Measurements from ENCODE around the gene STEAP2.
A peak's percentile ranks its signal among the peaks of the same experiment; 100 is the strongest.
"Not testable (repeated sequence)": the region's sequence is repeated elsewhere in the genome, so short reads cannot be mapped to it uniquely, and the experiment has no call there.

STEAP2 gene

GRCh38 chr7:90238583-90238982, 27.0 kb downstream of the STEAP2 start:
- no peak for DNase-seq

- DNase-seq = no peak
These were observed 27.5 kb downstream of the STEAP2 start for GRCh38 chr7:90239050-90239449.

DNA sequence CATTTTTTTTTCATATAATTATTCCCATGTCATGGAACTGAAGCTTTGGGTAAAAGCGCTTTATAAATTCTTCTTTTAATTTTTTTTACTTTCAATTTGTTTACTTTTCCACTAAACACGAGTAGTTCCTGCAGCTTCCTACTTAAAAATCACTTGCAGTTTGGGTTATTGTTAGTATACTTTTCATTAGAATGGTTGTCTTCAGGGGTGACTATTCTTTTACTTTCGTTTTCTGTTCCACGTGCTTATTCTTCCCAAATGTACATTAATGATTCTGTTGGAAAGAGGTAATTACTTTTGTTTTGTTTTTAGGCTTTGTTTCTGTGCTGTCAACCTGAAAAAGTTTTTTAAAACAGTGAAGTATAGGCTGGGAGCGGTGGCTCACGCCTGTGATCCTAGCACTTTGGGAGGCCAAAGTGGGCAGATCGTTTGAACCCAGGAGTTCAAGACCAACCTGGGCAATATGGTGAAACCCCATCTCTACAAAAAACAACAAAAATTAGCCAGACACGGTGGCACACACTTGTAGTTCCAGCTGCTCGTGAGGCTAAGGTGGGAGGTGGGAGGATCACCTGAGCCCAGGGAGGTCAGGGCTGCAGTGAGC, 28.2 kb downstream of the STEAP2 start:
- DNase-seq = no peak

GRCh38 chr7:90242369-90243168, 31.0 kb downstream of the STEAP2 start:
- no peak for DNase-seq

DNA sequence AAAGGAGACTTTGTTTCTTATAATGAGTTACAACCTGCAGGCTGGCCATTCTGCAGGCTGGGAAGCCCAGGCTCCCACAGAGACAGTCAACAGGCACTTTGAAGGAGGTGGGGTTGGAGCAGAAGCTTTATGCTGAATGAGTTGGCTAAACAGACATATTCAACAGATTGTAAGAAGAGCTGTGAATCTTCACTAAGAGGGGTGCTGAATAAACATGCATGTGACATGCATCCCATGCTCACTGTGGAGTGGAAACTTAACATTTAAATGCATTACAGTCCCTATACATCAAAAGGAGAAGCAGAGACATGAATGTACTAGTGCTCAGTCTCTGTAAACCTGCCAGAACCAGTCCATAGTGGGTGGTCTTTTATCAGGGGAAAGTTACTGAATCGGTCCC, 32.0 kb downstream of the STEAP2 start:
- no peak for DNase-seq

- DNase-seq = no peak
These were observed 33.0 kb downstream of the STEAP2 start for GRCh38 chr7:90244565-90244908.

DNA sequence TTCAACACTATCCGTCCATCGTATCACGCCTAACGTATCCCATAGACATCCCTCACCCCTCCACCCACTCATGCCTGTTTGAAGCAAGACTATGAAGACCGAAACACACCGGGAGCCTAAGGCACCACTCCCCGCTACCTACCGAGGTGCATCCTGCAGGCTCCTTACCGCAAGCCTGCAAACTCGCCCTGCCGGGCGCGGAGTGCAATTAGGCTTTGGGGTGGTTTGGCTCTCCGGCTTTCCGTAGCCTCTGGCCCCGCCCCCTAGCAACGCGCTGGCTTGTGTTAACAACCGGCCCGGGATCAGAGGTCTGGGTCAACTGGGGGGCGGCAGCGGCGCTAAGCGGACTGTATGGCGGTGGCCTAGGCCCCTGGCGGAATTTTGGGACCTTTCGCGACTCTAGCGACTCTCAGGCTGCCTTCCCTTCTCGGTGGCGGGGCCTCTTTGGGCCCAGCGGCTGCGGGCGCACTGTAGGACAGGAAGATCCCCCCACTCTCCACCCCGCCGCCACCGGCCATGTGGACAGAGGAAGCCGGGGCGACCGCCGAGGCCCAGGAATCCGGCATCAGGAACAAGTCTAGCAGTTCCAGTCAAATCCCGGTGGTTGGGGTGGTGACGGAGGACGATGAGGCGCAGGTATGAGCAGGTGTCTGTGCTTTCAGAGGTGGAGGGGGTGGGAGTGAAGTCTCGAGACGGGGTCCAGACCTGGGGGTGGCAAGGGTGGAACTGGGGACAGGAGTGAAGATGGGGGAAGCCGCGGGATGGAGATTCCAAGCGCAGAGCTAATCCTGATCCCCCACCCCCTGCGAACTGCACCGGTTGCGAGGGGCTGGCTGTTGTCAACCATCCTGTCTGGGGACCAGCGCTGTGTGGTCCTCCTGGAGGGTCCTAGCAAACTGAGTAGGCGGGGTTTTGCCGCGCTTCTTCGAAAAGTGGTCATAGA, 33.6 kb downstream of the STEAP2 start, which contains the start of gene CFAP69:
Gene CFAP69, plus strand, starts transcription at position 266 of the 943 bp plus-strand sequence. Its CDS starts 251 bp downstream, at position 517.
- DNase-seq = peak; percentile 64

GRCh38 chr7:90246171-90246570, 34.6 kb downstream of the STEAP2 start:
- no peak for DNase-seq

DNA sequence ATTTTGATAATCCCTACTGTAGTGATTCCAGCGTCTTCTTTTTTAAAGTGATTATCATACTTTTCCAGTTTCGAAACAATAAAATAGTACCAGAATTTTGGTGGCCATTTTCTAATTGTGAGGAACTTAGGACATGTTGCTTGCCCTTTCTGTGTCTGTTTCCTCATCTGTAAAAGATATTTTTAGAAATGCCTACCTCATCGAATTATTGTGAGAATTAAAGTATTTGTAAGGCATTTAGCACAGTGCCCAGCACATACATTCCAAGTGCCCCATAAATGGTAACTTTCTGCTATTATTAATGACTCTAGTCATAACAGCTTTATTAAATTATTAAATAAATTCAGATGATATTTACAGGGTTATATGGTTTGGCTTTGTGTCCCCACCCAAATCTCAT, 37.2 kb downstream of the STEAP2 start:
- DNase-seq = no peak

GRCh38 chr7:90250601-90251303, 39.2 kb downstream of the STEAP2 start:
- no peak for DNase-seq

DNA sequence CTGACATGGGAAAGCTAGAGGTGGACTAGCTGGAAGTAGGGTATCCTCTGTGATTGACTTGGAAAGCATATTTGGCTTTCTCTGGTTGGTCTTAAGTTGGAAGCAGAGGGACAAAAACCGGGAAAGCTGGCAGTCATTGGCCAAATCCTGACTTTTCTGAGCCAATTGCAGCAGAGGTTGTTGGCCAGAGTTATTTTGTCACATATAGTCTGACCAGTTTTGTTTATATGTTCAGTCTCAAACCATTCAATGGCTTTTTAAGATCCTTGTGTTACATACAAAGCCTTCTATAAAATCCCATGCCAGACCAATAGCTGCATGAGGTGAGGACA, 39.7 kb downstream of the STEAP2 start:
- no peak for DNase-seq

- not testable (repeated sequence) for DNase-seq
These were observed 44.5 kb downstream of the STEAP2 start for GRCh38 chr7:90256011-90256410.

GRCh38 chr7:90256778-90257177, 45.2 kb downstream of the STEAP2 start:
- no peak for DNase-seq

- DNase-seq = no peak
These were observed 49.9 kb downstream of the STEAP2 start for GRCh38 chr7:90261441-90261840.

DNA sequence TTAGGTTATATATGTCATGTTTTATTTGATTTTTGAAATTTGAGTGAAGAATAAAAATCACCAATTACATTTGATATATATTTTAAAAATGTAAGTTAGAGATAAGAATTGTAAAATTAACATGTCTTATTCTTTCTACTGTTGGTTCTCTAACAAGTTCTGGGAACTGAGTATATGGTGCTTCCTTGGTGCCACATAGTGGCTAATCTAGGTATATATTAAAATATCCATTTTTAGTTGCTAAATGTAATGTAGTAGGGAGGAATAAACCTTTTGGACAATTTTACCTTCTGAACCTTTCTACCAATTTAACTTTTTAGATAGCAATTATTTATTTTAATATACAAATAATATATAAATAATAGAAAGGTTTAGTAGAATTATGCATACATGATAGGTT, 50.9 kb downstream of the STEAP2 start:
- peak; percentile 29 for DNase-seq

- DNase-seq = no peak
These were observed 55.3 kb downstream of the STEAP2 start for GRCh38 chr7:90266808-90267207.

DNA sequence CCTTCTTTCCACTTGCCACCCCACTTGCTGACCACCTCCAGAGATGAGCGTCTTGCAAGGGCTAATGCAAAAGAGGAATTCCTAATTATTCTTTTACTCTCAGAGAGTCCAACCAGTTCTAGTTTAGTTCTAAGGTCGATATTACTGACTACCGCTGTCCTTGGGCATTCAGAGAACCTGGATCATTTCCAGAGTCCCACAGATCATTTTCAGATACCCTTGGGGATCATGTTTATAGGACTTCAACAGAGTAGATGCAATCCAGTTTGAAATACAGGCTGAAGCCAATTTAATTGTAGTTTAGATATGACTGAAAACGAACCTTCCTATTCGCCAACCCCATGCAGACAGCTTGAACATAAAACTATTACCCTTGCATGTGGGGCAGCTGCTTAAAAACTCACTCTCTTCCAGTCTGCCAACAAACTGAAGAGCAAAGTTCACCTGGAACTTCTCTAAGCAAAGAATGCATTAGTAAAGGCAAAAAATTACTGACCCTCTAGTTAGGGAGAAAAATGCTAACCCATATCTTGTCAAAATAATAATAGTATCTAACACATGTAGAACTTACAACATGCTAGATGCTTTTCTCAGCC, 55.8 kb downstream of the STEAP2 start:
- no peak for DNase-seq

- DNase-seq = no peak
These were observed 57.6 kb downstream of the STEAP2 start for GRCh38 chr7:90269163-90269562.

DNA sequence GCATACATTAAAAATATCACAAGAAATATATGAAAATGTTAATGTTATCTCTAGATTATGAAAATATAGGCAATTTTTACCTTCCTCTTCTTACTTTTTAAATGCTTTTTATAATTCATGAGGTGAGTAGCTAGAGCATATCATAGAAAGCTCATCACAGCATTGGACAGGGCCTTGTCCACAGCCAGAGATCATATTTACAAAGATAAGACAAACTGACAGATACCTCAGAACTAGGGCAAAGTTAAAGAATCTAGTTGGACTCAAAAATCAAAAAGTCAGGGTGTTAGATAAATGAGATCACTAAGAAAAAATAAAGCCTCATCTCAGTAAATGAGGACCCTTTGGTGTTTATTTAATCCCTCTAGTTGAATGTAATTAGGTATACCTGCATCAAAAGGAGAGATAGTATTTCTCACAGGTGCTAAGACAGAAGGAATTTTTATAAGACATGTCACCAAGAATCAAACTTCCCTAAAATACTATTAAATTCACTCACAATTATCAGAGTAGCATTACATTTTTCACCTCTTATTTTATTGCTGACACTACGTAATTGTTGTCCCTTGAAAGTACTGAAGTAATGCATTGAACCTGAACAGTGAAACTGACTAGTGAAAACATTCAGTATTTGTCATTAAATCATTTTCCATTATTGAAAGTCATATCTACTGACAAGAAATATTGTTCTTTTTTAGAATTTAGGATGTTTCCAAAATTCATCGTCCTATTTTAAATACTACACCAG, 59.1 kb downstream of the STEAP2 start:
- no peak for DNase-seq

- DNase-seq = no peak
These were observed 60.2 kb downstream of the STEAP2 start for GRCh38 chr7:90271753-90272152.

GRCh38 chr7:90272242-90272641, 60.7 kb downstream of the STEAP2 start:
- no peak for DNase-seq

DNA sequence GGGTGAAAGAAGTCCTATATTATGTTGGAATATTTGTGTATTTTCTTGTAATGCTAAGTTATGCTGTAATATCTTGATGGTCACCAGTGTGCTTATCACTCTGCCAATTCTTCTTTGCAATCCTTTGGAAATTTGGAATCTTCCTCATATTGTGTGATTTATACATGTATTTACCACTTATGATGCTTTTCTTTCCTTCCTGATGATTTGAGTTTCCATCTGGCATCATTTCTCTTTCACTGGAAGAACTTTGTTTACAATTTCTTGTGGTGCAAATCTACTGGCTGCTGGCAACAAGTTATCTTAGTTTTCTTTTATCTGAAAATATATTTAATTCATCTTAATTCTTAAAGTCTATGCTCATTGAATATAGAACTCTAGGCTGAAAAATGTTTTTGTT, 62.6 kb downstream of the STEAP2 start:
- no peak for DNase-seq

All from NCI-H2227 treated with DMSO at 0.1 percent for 48 hours (cell line).